Hepatic stellate cell (primary cell): ENCODE measurements around the gene EMP2.
A peak's percentile ranks its signal among the peaks of the same experiment; 100 is the strongest.

ENCODE experiments used
- DNase-seq: peaks from one replicate; pipeline ENCODE4 v3.0.0; 2011; ENCODE audit warnings: low spot score

EMP2 gene

DNA sequence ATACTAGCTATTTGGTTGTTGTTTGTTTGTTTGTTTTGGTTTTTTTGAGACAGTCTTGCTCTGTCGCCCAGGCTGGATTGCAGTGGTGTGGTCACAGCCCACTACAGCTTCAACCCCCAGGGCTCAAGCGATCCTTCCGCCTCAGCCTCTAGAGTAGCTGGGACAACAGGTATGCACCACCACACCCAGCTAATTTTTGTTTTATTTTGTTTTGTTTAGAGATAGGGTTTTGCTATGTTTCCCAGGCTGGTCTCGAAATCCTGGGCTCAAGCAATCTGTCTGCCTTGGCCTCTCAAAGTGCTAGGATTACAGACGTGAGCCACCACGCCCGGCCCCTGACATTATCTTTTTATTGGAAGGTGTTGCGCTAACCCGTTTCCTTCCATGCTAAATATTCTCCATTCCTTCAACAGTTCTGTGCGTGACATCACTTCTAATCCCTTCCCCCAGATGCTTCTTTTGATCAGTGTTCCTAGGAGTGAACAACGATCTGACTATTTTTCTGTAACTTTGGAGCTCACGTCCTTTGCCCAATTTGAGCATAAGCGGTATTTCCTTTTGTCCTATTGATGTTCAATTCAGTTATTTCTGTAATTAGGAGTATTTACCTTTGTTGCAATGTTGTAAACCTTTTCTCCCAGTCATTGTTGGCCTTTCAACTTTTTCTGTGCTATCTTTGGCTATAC, 30.2 kb upstream of the EMP2 start:
- no peak for DNase-seq

- DNase-seq = peak; percentile 77
Measured at GRCh38 chr16:10609402-10609774, 29.0 kb upstream of the EMP2 start.

- no peak for DNase-seq
Measured at GRCh38 chr16:10608687-10609401, 28.4 kb upstream of the EMP2 start.

DNA sequence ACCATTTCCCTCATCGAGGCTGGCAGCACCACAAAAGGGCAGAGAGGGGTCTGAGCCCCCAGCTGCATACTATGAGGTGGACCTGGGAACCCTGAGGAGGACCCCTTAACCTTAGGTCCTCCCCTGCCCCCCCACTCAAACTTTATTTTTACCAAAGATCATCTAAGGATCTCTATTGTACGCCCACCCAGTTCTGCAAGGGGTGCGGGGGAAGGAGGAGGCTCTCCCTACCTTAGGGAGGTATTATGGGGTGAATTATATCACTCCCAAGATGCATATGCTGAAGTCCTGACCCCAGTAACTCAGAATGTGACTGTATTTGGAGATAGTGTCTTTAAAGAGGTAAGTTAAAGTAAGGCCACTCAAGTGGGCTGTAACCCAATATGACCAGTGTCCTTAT, 26.8 kb upstream of the EMP2 start:
- DNase-seq = no peak

GRCh38 chr16:10606607-10607006, 26.2 kb upstream of the EMP2 start:
- no peak for DNase-seq

- DNase-seq = no peak
Measured at GRCh38 chr16:10605636-10606035, 25.2 kb upstream of the EMP2 start.

GRCh38 chr16:10601444-10602408, 21.3 kb upstream of the EMP2 start:
- DNase-seq = no peak

GRCh38 chr16:10600782-10601443, 20.5 kb upstream of the EMP2 start:
- DNase-seq = no peak

- no peak for DNase-seq
Measured at GRCh38 chr16:10599626-10600025, 19.2 kb upstream of the EMP2 start.

GRCh38 chr16:10598157-10598556, 17.8 kb upstream of the EMP2 start:
- DNase-seq = no peak

DNA sequence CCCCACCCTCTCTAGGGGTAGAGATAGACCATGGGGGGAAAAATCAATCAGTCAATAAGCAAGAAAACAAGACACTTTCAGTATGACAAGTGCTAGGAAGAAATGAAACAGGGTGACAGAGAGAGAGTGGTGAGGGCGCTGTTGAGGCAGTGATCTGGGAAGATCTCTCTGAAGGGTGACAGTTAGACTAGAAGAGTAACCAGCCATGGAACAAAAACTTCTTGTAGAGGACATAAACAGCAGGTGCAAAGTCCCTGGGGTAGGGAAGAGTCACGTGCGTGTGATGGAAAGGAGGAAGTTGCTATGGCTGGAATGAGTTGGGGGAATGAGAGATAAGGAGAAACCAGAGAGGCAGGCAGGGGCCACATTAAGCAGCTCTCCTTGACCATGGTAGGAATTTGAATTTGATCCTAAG, 16.8 kb upstream of the EMP2 start:
- DNase-seq = no peak

DNA sequence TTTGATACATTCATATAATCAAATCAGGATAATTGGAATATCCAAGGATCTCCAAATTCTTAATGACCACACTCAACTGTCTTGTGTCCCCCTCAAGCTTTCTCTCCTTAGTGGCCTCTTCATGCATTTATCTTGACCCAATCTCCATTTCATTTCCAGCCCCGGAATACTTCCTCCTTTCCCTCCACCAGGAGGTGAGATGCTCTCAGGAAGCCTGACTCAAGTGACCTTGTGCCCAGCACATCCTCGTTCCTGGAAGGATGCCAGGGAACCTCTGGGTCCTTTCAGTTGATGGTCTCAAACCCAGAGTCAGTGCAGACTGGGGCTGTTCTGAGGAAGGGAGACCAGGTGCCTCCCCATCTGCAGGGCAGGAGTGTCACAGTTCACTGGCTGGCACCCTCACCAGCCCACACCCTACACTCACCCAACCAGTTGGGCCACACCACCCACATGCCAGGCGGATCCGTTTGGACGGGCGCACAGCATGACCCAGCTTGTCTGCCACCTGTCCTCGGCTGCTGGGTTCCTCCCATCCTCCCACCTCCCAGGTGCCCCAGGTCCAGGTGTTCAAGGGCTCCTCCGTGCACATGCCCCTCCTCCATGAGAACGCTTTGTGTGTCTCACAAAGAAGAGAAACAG, 14.0 kb upstream of the EMP2 start:
- no peak for DNase-seq

DNA sequence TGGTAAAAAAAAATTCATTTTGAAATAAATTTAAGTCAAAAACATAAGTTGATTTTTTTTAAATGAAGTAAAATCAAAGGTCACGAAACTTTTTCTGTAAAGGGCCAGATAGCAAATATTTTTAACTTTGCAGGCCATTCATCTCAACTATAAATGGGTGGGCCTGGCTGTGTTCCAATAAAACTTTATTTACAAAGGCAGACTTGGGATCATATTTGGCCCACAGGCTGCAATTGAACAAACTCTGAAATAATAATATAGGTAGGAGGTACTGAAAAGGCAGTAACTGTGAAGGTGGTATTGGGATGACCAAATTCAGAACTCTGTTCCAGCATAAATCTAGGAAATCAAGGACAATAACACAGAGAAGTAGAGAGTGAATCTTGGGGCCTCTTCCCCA, 12.2 kb upstream of the EMP2 start:
- DNase-seq = no peak

- no peak for DNase-seq
Measured at GRCh38 chr16:10590342-10590741, 9.9 kb upstream of the EMP2 start.

DNA sequence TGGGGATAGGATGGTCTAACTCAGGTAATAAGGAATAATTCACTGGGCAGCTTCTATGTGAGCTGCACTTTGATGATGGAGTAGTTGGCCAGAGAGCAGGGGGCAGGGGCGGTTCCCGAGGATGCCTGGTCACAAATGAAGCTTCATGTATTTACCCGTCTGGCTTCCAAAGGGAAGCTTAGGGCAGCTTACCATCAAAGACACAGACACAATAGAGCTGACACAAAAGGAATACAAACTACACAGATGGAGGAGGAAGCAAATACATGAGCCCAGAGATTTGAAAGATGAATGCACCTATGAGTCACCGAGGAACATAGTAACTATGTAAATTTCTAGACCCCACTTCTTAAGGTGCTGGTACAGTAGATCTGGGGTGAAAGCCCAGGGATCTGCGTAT, 8.7 kb upstream of the EMP2 start:
- DNase-seq = no peak

DNA sequence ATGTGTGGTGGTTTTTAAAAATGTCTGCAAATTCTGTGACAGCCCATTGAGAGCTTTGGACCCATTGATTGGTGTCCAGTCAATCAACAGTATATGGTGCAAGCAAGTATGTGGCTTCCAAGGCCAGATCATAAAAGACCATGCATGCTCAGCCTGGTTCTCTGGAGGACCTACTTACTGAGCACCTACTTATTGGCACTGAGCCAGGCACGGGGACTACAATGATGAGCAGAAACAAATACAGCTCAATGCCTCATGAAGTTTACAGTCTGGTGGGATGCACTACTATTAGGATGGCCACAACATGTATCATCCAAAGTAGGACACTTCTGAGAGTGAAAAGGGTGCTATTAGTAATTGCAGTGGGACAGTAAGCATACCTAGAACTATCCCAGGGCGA, 7.2 kb upstream of the EMP2 start:
- no peak for DNase-seq

DNA sequence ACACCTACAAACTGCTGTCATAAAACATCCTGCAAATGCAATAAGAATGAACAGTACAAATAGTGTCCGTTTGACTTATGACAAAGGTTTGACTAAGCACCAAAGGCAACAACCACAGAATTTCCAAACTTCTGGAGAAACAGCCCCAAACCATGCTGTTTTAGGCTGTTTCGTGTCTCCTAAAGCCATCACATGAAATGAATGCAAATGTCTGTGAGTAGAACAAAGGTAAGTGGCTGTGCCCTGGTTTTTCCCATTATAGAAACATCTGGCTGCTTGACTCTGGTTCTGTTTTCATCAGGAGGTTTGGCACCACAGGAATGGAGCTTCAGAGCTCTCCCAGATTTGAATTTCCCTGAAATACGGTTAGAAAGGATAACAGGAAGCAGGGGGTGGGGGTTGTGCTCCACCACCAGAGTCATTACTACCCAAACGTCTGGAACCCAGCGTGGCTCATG, 4.6 kb upstream of the EMP2 start:
- DNase-seq = peak; percentile 54

GRCh38 chr16:10583269-10583668, 2.9 kb upstream of the EMP2 start:
- no peak for DNase-seq

DNA sequence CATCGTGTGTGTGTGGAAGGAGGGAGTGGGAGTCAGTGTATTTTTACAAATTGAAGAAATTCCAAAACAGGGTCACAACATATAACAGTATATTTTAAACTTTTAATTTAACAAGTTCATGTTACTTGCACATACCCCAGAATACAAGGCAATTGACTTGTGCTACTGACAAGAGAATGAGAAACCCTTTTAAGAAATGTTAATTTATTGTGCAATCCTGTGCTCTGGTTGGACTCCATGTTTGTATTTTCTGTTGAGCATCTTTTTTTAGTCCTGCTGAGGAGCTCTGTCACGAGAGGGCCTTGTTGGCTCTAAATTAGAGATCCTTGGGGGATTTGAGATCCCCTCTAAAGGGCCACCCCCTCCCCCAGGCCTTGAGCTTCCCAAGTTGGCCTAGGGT, 1.1 kb upstream of the EMP2 start:
- no peak for DNase-seq

DNA sequence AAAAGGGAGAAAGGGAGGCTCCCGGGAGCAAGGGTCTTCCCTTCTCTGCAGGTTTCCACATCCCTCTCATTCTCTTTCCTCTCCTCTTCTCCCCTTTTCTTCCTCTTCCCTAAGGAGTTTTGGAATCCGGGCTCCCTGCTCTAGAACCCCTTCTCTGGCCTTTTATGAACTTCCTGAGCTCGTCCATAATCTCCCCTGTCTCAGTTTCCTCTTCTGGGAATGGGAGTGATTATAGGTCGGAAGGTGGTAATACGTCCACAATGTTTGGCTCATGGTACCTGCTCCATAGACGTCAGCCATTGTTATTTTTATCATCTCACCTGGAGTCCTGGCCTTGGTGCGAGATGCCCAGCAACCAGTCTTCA, 467 bp upstream of the EMP2 start:
- no peak for DNase-seq

DNA sequence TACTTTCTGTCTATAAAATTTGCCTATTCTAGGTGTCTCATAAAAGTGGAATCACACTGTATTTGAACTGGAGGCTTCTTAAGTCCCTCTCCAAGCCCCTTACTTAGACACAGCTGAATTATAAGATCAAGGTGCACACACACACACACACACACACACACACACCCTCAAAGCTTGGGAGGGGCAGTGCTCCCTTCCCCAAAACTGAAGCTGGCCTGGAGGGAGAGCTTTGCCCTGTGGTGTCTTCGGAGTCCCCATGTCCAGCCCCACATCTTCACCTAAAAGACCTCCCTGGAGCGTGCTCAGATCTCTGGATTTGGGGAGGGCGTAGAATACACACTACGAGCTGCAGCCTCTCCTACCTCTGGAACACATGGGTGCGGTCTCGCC, 828 bp downstream of the EMP2 start:
- DNase-seq = no peak
